A549 (cell line): ENCODE data around the gene WDR62. TPM values are rescaled to one million over a fixed set of nuclear protein-coding genes. Genes with fewer than 3 reads are reported as not detected.

ENCODE experiments used
- ATAC-seq, 2 experiments: fragments of 200-7000 bp in 1 of 2; fragments of >200 bp in 1 of 2; cut with Nextera tagmentation in 1 of 2; cut with Tn5 transposase in 1 of 2; 3 replicates each; pipeline versions ENCODE4 v1.8.0 to v1.9.1; 2018 to 2020; ENCODE audit warnings: mild to moderate bottlenecking in 1 of 2, moderate library complexity in 1 of 2
- CTCF ChIA-PET: fragments of 300-600 bp; sonication (Branson Sonifier 250); formaldehyde crosslinking; extraction: SDS; loops from one replicate; lab custom pipeline; 2021; ENCODE audit warnings: antibody characterized with exemption, inconsistent platforms; lab: Yijun Ruan, JAX
- POLR2A ChIA-PET: fragments of 350-600 bp; formaldehyde crosslinking; extraction: SDS; loops from one replicate; lab custom pipeline; 2021; ENCODE audit warnings: antibody characterized with exemption, inconsistent platforms; lab: Yijun Ruan, JAX
- DNase-seq, 2 experiments: peaks; one replicate each; pipeline versions ENCODE4 v3.0.0 to v3.0.0-alpha.2; 2011 to 2016; ENCODE audit warnings: low read depth in 1 of 2, low spot score in 1 of 2
- FAIRE-seq: peaks from 2 replicates; lab custom pipeline; 2011; peaks lifted over from hg19 to GRCh38; lab: Jason Lieb, UNC
- H3K27ac ChIP-seq, 2 experiments: fragments of >200 bp; sonication (Bioruptor Twin); formaldehyde crosslinking; 3 replicates each; pipeline ENCODE4 v1.5.1; 2016 to 2017
- H3K4me1 ChIP-seq: fragments of >200 bp; sonication (Bioruptor Twin); formaldehyde crosslinking; 3 replicates; pipeline ENCODE4 v1.6.1; 2016
- H3K4me2 ChIP-seq: fragments of >200 bp; sonication (Bioruptor Twin); formaldehyde crosslinking; 3 replicates; pipeline ENCODE4 v1.6.1; 2016
- H3K4me3 ChIP-seq: fragments of >200 bp; sonication (Bioruptor Twin); formaldehyde crosslinking; 3 replicates; pipeline ENCODE4 v1.5.1; 2016
- H3K9me3 ChIP-seq: fragments of >200 bp; sonication (Bioruptor Twin); formaldehyde crosslinking; 3 replicates; pipeline ENCODE4 v1.6.1; 2016
- CHD4 ChIP-seq: fragments of 200-600 bp; sonication (generic); IDR thresholded peaks from 2 replicates; pipeline ENCODE4 v1.6.1; 2016; ENCODE audit warnings: antibody characterized with exemption, mild to moderate bottlenecking, borderline replicate concordance
- EHMT2 ChIP-seq: fragments of 200-600 bp; sonication (generic); IDR thresholded peaks from 2 replicates; pipeline ENCODE4 v1.6.1; 2016; ENCODE audit warnings: antibody characterized with exemption, low read depth, mild to moderate bottlenecking, moderate library complexity
- FOSL2 ChIP-seq, 2 experiments: fragments of 450-650 bp in 1 of 2; fragments of >200 bp in 1 of 2; sonication (Bioruptor Twin) in 1 of 2; formaldehyde crosslinking; IDR thresholded peaks; 2 replicates each; pipeline versions ENCODE4 v1.5.0 to v1.6.1; 2016 to 2020; ENCODE audit warnings: mild to moderate bottlenecking in 1 of 2, moderate library complexity in 1 of 2
- FOXS1 ChIP-seq: fragments of 250-450 bp; sonication (Bioruptor Pico); IDR thresholded peaks from 2 replicates; pipeline ENCODE4 v1.5.0; 2020; ENCODE audit warnings: mild to moderate bottlenecking, moderate library complexity
- GATA3 ChIP-seq: IDR thresholded peaks from 2 replicates; pipeline ENCODE4 v1.6.1; 2012; ENCODE audit warnings: borderline replicate concordance
- HEYL ChIP-seq: fragments of 250-450 bp; sonication (Bioruptor Pico); IDR thresholded peaks from 2 replicates; pipeline ENCODE4 v1.8.0; 2021; ENCODE audit warnings: mild to moderate bottlenecking, moderate library complexity
- HOXA7 ChIP-seq: fragments of 250-450 bp; sonication (Bioruptor Pico); IDR thresholded peaks from 2 replicates; pipeline ENCODE4 v1.5.0; 2020; ENCODE audit warnings: mild to moderate bottlenecking, moderate library complexity
- HOXB13 ChIP-seq: fragments of 250-450 bp; sonication (Bioruptor Pico); IDR thresholded peaks from 2 replicates; pipeline ENCODE4 v1.5.0; 2020; ENCODE audit warnings: low read depth, mild to moderate bottlenecking, moderate library complexity
- JUNB ChIP-seq: fragments of >200 bp; sonication (Bioruptor Twin); formaldehyde crosslinking; IDR thresholded peaks from 2 replicates; pipeline ENCODE4 v1.6.1; 2016
- MAFK ChIP-seq: fragments of 450-650 bp; IDR thresholded peaks from 2 replicates; pipeline ENCODE4 v1.6.1; 2014; ENCODE audit not compliant: partially characterized antibody
- POLR2A ChIP-seq: IDR thresholded peaks from 2 replicates; pipeline ENCODE4 v1.6.1; 2012; ENCODE audit warnings: mild to moderate bottlenecking, low read length
- POLR2AphosphoS2 ChIP-seq: conservative IDR thresholded peaks from 2 replicates; pipeline ENCODE4 v1.6.1; 2012; ENCODE audit warnings: low read length, improper control_type of control experiment, inconsistent platforms
- RAD21 ChIP-seq, 2 experiments: fragments of >200 bp in 1 of 2; sonication (Bioruptor Twin) in 1 of 2; formaldehyde crosslinking in 1 of 2; IDR thresholded peaks in 1 of 2; conservative IDR thresholded peaks in 1 of 2; 2 replicates in 1 of 2; 3 replicates in 1 of 2; pipeline ENCODE4 v1.6.1; 2012 to 2018; ENCODE audit warnings: inconsistent platforms in 1 of 2
- RARB ChIP-seq: fragments of 250-450 bp; sonication (Bioruptor Pico); IDR thresholded peaks from 2 replicates; pipeline ENCODE4 v1.8.0; 2021; ENCODE audit warnings: mild to moderate bottlenecking, moderate library complexity
- RFX5 ChIP-seq: fragments of 450-650 bp; IDR thresholded peaks from 2 replicates; pipeline ENCODE4 v1.7.1; 2014; ENCODE audit warnings: antibody characterized with exemption, mild to moderate bottlenecking, moderate library complexity
- RNF2 ChIP-seq: fragments of 200-600 bp; sonication (generic); IDR thresholded peaks from 2 replicates; pipeline ENCODE4 v1.6.1; 2016; ENCODE audit warnings: low read depth, mild to moderate bottlenecking, antibody characterized with exemption, moderate library complexity, borderline replicate concordance
- SREBF2 ChIP-seq: fragments of 450-650 bp; IDR thresholded peaks from 2 replicates; pipeline ENCODE4 v1.6.1; 2014; ENCODE audit warnings: mild to moderate bottlenecking, moderate library complexity
- TFCP2L1 ChIP-seq: fragments of 250-450 bp; sonication (Bioruptor Pico); IDR thresholded peaks from 2 replicates; pipeline ENCODE4 v1.5.0; 2021; ENCODE audit warnings: mild to moderate bottlenecking
- ZFP36 ChIP-seq: fragments of 450-650 bp; IDR thresholded peaks from 2 replicates; pipeline ENCODE4 v1.6.1; 2014; ENCODE audit warnings: borderline replicate concordance; ENCODE audit not compliant: partially characterized antibody
- ZNF302 ChIP-seq: fragments of 250-450 bp; sonication (Bioruptor Pico); IDR thresholded peaks from 2 replicates; pipeline ENCODE4 v1.9.0; 2021; ENCODE audit warnings: inconsistent platforms, mild to moderate bottlenecking, moderate library complexity
- ZSCAN20 ChIP-seq: fragments of 250-450 bp; sonication (Bioruptor Pico); IDR thresholded peaks from 2 replicates; pipeline ENCODE4 v1.8.0; 2022; ENCODE audit warnings: mild to moderate bottlenecking, moderate library complexity
- WGBS: methylation state at CpG from one replicate; pipeline ENCODE4 v1.1.6; 2017; ENCODE audit errors: missing lambda C conversion rate; 5-methylcytosine and 5-hydroxymethylcytosine counted together
- polyA plus RNA-seq, 4 experiments: library from polyadenylated mRNA; depleted of rRNA in 3 of 4; stranded (reverse); fragments of >200 nt; fragmentation: RNase III in 1 of 4; extraction: RNeasy Plus Mini Kit Qiagen cat#74134 plus additional on column Dnase treatment in 1 of 4; gene quantifications; 2 replicates in 3 of 4; 3 replicates in 1 of 4; pipeline ENCODE4 v1.2.3, GENCODE V29; 2011 to 2017
- TF ChIP-seq, protein P1 (sequence below): fragments of 250-450 bp; sonication (Bioruptor Pico); IDR thresholded peaks from 2 replicates; pipeline ENCODE4 v1.5.0; 2020; ENCODE audit warnings: low read depth, mild to moderate bottlenecking, moderate library complexity
- TF ChIP-seq, protein P2 (sequence below): fragments of 200-600 bp; sonication (generic); IDR thresholded peaks from 2 replicates; pipeline ENCODE4 v1.6.1; 2016; ENCODE audit warnings: antibody characterized with exemption, mild to moderate bottlenecking, moderate library complexity
- TF ChIP-seq, protein P3 (sequence below): IDR thresholded peaks from 2 replicates; pipeline ENCODE4 v1.6.1; 2012; ENCODE audit warnings: low read depth, borderline replicate concordance
- TF ChIP-seq, protein P4 (sequence below): fragments of 450-650 bp; IDR thresholded peaks from 2 replicates; pipeline ENCODE4 v1.6.1; 2014; ENCODE audit warnings: antibody characterized with exemption
- TF ChIP-seq, protein P5 (sequence below): fragments of >200 bp; sonication (Bioruptor Twin); formaldehyde crosslinking; IDR thresholded peaks from 3 replicates; pipeline ENCODE4 v1.6.1; 2016
- TF ChIP-seq, protein P6 (sequence below): fragments of 150-350 bp; IDR thresholded peaks from 2 replicates; pipeline ENCODE4 v1.6.1; 2014; ENCODE audit warnings: low read depth, mild to moderate bottlenecking, low read length
- TF ChIP-seq, protein P7 (sequence below): IDR thresholded peaks from 2 replicates; pipeline ENCODE4 v1.6.1; 2012

WDR62 gene
- polyA plus RNA-seq, 2 of the 4 experiments (the other 2 are of a cell fraction) = 15.5 to 32.9 TPM

DNA sequence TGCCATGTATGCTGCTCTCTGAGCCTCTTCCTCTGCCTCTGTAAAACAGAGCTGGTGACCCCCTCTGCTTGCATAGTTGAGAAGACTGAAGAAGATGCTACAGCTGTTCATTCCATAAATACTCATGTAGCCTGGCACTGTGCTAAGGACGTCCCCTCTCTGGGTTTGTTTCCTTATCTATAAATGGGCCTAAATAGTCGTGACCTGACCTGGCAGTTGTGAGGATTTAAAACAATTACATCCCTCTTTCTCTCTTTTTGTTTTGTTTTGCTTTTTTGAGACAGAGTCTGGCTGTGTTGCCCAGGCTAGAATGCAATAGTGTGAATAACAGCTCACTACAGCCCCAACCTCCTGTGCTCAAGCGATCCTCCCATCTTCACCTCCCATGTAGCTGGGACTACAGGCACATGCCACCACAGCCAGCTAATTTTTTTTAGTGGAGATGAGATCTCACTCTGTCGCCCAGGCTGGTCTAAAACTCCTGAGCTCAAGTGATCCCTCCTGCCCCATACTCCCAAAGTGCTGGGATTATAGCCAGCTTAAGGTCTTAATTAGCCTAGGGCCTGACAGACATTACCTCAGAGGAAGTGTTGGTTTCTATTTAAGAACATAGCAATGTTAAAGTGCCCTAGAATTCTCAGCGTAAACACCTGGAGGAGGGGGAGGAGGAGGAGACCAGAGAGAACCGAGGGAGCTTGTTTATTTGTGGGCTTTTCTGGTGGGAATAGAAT lies 4.6 kb downstream of the WDR62 start:
- no peak for ATAC-seq
- TF ChIP-seq ZFP36 (no peak), RNF2 (no peak), ZNF302 (no peak), GATA3 (no peak), HOXA7 (CRISPR knock-in tag) (no peak), FOSL2 (IDR thresholded peaks at IDR 0.05) (no peak), FOSL2 (CRISPR knock-in tag; IDR thresholded peaks at IDR 0.05) (no peak), JUNB (no peak), FOXS1 (CRISPR knock-in tag) (no peak), CHD4 (no peak), HOXB13 (no peak), MAFK (no peak), RARB (CRISPR knock-in tag) (no peak), TFCP2L1 (CRISPR knock-in tag) (no peak), POLR2A (no peak), RFX5 (no peak)
- TF ChIP-seq, protein P1, sequence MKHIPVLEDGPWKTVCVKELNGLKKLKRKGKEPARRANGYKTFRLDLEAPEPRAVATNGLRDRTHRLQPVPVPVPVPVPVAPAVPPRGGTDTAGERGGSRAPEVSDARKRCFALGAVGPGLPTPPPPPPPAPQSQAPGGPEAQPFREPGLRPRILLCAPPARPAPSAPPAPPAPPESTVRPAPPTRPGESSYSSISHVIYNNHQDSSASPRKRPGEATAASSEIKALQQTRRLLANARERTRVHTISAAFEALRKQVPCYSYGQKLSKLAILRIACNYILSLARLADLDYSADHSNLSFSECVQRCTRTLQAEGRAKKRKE = no peak
- TF ChIP-seq, protein P2, sequence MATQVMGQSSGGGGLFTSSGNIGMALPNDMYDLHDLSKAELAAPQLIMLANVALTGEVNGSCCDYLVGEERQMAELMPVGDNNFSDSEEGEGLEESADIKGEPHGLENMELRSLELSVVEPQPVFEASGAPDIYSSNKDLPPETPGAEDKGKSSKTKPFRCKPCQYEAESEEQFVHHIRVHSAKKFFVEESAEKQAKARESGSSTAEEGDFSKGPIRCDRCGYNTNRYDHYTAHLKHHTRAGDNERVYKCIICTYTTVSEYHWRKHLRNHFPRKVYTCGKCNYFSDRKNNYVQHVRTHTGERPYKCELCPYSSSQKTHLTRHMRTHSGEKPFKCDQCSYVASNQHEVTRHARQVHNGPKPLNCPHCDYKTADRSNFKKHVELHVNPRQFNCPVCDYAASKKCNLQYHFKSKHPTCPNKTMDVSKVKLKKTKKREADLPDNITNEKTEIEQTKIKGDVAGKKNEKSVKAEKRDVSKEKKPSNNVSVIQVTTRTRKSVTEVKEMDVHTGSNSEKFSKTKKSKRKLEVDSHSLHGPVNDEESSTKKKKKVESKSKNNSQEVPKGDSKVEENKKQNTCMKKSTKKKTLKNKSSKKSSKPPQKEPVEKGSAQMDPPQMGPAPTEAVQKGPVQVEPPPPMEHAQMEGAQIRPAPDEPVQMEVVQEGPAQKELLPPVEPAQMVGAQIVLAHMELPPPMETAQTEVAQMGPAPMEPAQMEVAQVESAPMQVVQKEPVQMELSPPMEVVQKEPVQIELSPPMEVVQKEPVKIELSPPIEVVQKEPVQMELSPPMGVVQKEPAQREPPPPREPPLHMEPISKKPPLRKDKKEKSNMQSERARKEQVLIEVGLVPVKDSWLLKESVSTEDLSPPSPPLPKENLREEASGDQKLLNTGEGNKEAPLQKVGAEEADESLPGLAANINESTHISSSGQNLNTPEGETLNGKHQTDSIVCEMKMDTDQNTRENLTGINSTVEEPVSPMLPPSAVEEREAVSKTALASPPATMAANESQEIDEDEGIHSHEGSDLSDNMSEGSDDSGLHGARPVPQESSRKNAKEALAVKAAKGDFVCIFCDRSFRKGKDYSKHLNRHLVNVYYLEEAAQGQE = no peak
- TF ChIP-seq, protein P3, sequence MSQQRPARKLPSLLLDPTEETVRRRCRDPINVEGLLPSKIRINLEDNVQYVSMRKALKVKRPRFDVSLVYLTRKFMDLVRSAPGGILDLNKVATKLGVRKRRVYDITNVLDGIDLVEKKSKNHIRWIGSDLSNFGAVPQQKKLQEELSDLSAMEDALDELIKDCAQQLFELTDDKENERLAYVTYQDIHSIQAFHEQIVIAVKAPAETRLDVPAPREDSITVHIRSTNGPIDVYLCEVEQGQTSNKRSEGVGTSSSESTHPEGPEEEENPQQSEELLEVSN = no peak
- Histone ChIP-seq H3K27ac (no peak overlapping the region), H3K4me1 (peaks cover 16% of the 10 kb centered on the region), H3K4me3 (no peak overlapping the region), H3K9me3 (no peaks in the 10 kb centered on the region), H3K4me2 (no peak overlapping the region)
- 88% methylated on average over 6 of the region's 6 CpGs for WGBS
- DNase-seq = no peak
- POLR2A ChIA-PET = interaction anchor here (1.6 kb wide), 1 partner anchor 56 kb away, joined by 10 read pairs; the partner anchor contains the start of genes POLR2I and TBCB
- no peak for FAIRE-seq
- CTCF ChIA-PET = interaction anchor here (0.5 to 11.9 kb wide), 23 partner anchors 8 to 1788 kb away, joined by 3 to 157 read pairs (median 8); partner anchors contain the start of genes ALKBH6, OVOL3, POLR2I and TBCB

DNA sequence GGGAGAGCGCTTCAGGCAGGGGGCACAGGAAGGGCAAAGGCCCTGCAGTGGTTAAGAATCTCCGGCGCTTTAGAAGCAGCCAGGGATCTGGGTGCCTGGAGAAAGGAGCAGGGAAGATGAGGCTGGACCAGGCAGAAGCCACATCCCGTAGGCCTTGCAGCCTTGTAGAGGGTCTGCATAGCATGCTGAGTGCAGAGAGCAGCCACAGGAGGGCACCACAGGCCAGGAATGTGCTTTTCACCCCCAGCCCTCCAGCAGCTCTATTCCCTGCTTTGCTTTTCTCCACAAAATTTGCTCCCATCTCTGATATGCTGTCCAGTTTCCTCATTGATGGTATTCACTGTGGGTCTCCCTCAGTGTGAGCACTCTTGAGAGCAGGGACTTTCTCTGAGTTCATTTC lies 5.7 kb downstream of the WDR62 start:
- H3K4me2 ChIP-seq = no peak overlapping the region
- no peaks in the 10 kb centered on the region for H3K9me3 ChIP-seq
- peaks cover 15% of the 10 kb centered on the region for H3K4me1 ChIP-seq
- H3K27ac ChIP-seq = no peak overlapping the region
- H3K4me3 ChIP-seq = no peak overlapping the region
- peak; percentile 84 to 90 for ATAC-seq
- no peak for FAIRE-seq
- WGBS = 78% methylated on average over 4 of the region's 4 CpGs
- ChIA-PET POLR2A (interaction anchor here (1.9 kb wide), 1 partner anchor 54 kb away, joined by 14 read pairs; the partner anchor contains the start of genes POLR2I and TBCB), CTCF (interaction anchor here (0.6 to 11.9 kb wide), 48 partner anchors 7 to 747 kb away, joined by 3 to 157 read pairs (median 5); partner anchors contain the start of genes OVOL3, POLR2I, SYNE4 and TBCB)
- DNase-seq = peak; percentile 68 to 90
- TF ChIP-seq POLR2AphosphoS2 (no peak), JUNB (no peak), ZSCAN20 (no peak), SREBF2 (no peak), ZNF302 (no peak), EHMT2 (no peak), RAD21 (conservative IDR thresholded peaks at IDR 0.05 in 1 of 2, IDR thresholded peaks at IDR 0.05 in 1 of 2) (peak; percentile 80 to 84), HEYL (CRISPR knock-in tag) (no peak)
- TF ChIP-seq, protein P4, sequence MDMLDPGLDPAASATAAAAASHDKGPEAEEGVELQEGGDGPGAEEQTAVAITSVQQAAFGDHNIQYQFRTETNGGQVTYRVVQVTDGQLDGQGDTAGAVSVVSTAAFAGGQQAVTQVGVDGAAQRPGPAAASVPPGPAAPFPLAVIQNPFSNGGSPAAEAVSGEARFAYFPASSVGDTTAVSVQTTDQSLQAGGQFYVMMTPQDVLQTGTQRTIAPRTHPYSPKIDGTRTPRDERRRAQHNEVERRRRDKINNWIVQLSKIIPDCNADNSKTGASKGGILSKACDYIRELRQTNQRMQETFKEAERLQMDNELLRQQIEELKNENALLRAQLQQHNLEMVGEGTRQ = no peak
- TF ChIP-seq, protein P5, sequence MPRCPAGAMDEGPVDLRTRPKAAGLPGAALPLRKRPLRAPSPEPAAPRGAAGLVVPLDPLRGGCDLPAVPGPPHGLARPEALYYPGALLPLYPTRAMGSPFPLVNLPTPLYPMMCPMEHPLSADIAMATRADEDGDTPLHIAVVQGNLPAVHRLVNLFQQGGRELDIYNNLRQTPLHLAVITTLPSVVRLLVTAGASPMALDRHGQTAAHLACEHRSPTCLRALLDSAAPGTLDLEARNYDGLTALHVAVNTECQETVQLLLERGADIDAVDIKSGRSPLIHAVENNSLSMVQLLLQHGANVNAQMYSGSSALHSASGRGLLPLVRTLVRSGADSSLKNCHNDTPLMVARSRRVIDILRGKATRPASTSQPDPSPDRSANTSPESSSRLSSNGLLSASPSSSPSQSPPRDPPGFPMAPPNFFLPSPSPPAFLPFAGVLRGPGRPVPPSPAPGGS = no peak
- TF ChIP-seq, protein P6, sequence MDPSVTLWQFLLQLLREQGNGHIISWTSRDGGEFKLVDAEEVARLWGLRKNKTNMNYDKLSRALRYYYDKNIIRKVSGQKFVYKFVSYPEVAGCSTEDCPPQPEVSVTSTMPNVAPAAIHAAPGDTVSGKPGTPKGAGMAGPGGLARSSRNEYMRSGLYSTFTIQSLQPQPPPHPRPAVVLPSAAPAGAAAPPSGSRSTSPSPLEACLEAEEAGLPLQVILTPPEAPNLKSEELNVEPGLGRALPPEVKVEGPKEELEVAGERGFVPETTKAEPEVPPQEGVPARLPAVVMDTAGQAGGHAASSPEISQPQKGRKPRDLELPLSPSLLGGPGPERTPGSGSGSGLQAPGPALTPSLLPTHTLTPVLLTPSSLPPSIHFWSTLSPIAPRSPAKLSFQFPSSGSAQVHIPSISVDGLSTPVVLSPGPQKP = no peak
- TF ChIP-seq, protein P7, sequence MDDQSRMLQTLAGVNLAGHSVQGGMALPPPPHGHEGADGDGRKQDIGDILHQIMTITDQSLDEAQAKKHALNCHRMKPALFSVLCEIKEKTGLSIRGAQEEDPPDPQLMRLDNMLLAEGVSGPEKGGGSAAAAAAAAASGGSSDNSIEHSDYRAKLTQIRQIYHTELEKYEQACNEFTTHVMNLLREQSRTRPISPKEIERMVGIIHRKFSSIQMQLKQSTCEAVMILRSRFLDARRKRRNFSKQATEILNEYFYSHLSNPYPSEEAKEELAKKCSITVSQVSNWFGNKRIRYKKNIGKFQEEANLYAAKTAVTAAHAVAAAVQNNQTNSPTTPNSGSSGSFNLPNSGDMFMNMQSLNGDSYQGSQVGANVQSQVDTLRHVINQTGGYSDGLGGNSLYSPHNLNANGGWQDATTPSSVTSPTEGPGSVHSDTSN = no peak
